ENCODE data around the gene IGSF9B. TPM values are rescaled to one million over a fixed set of nuclear protein-coding genes. Genes with fewer than 3 reads are reported as not detected.

The IGSF9B gene
- total RNA-seq, 2 donors from 2014 or later, result 5.0 to 6.0 TPM

DNA sequence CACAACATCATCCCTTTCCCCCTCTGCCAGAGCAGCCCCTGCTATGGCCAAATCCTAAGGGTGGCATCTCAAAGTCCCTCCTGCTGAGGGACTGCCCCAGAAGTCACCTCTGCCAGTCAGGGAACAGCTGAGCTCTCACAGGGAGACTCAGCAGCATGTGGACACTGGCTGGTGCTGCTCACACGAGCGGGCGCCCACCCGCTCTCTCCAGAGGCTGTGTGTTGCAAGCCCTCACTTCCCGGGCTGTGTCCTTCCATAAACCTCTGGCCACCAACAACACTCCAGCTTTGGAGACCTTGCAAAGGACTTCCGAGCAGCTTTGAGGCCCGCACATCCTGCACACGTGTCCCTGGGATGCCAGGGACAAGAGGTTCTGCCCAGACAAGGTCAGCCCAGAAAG lies 2.8 kb downstream of the IGSF9B start:
- Histone ChIP-seq H3K9me3 (no peaks in the 10 kb centered on the region), H3K4me3 (no peak overlapping the region), H3K4me1 (peaks cover 3% of the 10 kb centered on the region), H3K36me3 (no peaks in the 10 kb centered on the region), H3K27me3 (peaks cover 15% of the 10 kb centered on the region), H3K9ac (ENCODE audit: low read depth in 2 of 2, low read length in 2 of 2) (no peak overlapping the region), H3K27ac (no peak overlapping the region)
- no peak for DNase-seq
- intact Hi-C loops (cut with DNase I), result loop anchor here (10.0 kb wide), 1 partner anchor 81 kb away; no protein-coding TSS in a partner anchor
- TF ChIP-seq, protein P1, sequence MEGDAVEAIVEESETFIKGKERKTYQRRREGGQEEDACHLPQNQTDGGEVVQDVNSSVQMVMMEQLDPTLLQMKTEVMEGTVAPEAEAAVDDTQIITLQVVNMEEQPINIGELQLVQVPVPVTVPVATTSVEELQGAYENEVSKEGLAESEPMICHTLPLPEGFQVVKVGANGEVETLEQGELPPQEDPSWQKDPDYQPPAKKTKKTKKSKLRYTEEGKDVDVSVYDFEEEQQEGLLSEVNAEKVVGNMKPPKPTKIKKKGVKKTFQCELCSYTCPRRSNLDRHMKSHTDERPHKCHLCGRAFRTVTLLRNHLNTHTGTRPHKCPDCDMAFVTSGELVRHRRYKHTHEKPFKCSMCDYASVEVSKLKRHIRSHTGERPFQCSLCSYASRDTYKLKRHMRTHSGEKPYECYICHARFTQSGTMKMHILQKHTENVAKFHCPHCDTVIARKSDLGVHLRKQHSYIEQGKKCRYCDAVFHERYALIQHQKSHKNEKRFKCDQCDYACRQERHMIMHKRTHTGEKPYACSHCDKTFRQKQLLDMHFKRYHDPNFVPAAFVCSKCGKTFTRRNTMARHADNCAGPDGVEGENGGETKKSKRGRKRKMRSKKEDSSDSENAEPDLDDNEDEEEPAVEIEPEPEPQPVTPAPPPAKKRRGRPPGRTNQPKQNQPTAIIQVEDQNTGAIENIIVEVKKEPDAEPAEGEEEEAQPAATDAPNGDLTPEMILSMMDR (IDR thresholded peaks at IDR 0.05), result no peak

DNA sequence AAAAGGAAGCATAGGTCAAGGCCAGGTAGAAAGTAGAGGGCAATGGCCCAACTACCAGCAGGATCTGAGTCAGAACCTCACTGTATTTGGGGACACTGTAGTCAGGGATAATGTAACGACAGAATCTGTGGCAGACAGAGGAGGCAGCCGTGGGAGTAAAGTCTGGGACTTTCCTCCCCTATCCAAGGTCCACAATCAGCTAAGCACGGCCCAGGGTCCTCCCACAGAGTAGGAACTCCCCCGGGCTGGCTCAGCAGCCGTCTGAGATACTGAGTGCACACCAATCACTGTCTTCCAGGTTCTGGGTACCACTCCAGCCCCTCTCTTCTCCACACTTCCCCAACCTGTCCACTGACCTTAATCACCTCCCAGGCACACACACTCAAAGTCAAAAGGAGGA lies 3.2 kb downstream of the IGSF9B start:
- H3K4me1 ChIP-seq, result peaks cover 3% of the 10 kb centered on the region

DNA sequence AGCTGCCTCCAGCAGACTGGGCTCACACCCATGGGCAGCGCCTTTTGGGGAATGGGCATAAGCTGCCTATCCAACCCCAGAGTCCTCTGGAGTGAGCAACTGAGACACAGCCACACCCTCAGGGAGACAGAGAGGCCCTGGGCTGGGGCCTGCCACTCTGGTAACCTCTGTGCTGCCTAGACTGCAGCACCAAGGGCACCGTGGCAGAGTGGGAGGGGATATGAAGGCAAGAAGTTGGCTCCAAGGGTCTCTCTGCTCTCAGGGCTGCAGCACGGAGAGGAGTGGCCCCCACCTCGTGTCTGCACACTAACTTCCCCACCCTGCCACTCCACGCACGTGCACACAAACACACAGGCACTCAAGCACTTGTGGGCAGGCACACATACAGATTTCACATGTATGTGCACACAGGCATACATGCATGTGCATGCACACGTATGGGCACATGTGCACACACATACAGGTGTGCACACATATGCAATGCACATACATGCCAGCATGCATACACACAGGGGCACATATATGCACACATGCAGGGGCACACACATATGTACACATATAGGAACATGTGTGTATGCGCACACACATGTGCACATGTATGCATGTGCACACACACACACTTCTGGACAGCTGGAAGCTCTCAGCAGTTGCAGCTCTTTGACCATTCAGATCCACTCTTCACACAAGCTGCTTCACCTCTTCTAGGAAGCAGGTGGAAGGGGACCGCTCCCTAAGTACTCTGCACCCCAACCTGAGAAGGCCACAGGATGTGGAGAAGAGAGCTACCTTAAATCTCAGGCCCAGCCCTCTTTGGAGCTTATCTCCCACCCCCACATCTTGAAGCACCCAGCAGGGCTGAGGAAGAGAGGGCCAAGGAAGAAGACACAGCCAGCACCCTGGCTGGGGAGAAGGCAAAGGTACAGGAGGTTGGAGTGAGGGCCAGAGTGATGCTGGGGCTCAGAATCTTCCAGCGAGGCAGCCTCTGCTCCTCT lies 4.3 kb downstream of the IGSF9B start:
- H3K9ac ChIP-seq (ENCODE audit: low read depth in 2 of 2, low read length in 2 of 2), result no peak overlapping the region
- no peak for DNase-seq
- H3K36me3 ChIP-seq, result no peaks in the 10 kb centered on the region
- intact Hi-C loops (cut with DNase I), result loop anchor here (10.0 kb wide), 1 partner anchor 82 kb away; no protein-coding TSS in a partner anchor
- TF ChIP-seq, protein P1 (IDR thresholded peaks at IDR 0.05), result no peak
- H3K27me3 ChIP-seq, result peaks cover 15% of the 10 kb centered on the region
- no peak overlapping the region for H3K4me3 ChIP-seq
- no peaks in the 10 kb centered on the region for H3K9me3 ChIP-seq
- no peak overlapping the region for H3K27ac ChIP-seq
- peaks cover 3% of the 10 kb centered on the region for H3K4me1 ChIP-seq

More for the DNA sequence above, 3.2 kb downstream of the IGSF9B start:
- intact Hi-C loops (cut with DNase I), result loop anchor here (10.0 kb wide), 1 partner anchor 81 kb away; no protein-coding TSS in a partner anchor
- Histone ChIP-seq H3K4me3 (no peak overlapping the region), H3K9ac (ENCODE audit: low read depth in 2 of 2, low read length in 2 of 2) (no peak overlapping the region), H3K9me3 (no peaks in the 10 kb centered on the region), H3K36me3 (no peaks in the 10 kb centered on the region), H3K27me3 (peaks cover 15% of the 10 kb centered on the region), H3K27ac (no peak overlapping the region)
- DNase-seq, result no peak
- TF ChIP-seq, protein P1 (IDR thresholded peaks at IDR 0.05), result no peak

DNA sequence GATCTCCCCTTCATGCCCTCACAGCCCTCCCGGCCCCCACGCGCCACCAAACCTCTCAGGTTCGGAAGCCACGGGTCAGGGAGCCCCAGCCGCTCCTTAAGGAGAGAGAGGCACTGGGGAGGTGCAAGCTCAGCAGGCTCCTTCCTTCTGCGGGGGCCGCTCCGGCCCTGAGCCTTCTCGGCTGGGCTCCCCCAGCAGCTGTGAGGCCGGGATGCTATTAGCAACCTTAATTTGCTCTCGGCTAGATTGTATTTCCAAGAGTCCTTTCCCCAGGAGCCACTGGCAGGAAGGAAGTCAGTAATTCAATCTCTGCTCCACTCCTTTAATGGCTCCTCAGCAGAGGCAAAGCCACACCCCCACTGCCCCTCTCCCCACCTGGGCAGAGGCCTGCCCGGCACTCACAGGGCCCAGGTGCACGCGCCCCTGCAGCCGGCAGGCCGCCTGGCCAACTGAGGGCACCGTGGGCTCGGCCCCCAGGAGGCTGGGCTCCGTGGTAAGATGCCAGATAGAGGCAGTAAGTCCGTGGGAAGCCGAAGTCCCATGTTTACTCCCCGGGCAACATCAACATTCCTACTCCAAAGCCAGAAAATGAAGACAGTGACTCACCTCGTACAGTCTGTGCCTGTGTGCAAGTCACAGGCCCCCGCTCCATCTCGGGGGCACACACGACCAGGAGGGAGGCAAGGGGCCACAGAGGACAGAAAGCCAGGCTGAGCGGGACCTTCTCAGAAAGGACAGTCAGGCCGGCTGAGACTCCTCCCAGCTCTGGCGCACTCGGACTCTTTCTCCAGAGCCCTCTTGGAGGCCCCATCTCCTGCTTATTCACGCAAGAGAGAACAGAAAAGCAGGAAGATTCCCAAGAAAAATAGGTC lies 5.2 kb downstream of the IGSF9B start:
- peaks cover 15% of the 10 kb centered on the region for H3K27me3 ChIP-seq
- DNase-seq, result no peak

More for the DNA sequence above, 5.2 kb downstream of the IGSF9B start:
- H3K4me1 ChIP-seq, result peaks cover 3% of the 10 kb centered on the region
- H3K9me3 ChIP-seq, result no peaks in the 10 kb centered on the region
- TF ChIP-seq, protein P1 (IDR thresholded peaks at IDR 0.05), result no peak
- no peaks in the 10 kb centered on the region for H3K36me3 ChIP-seq
- no peak overlapping the region for H3K9ac ChIP-seq (ENCODE audit: low read depth in 2 of 2, low read length in 2 of 2)
- intact Hi-C loops (cut with DNase I), result loop anchor here (10.0 kb wide), 1 partner anchor 83 kb away; no protein-coding TSS in a partner anchor
- H3K27ac ChIP-seq, result no peak overlapping the region
- no peak overlapping the region for H3K4me3 ChIP-seq
